PC-9 (cell line): ENCODE results near the gene HS3ST2. TPM values are rescaled to one million over a fixed set of nuclear protein-coding genes. Genes with fewer than 3 reads are reported as not detected.

ENCODE experiments used
- BruUV-seq: library from RNA; stranded (reverse); fragments of 400-500 nt; replicated peaks from 2 replicates; lab custom pipeline; 2021; lab: Mats Ljungman, UMichigan
- CTCF ChIA-PET: fragments of 300-600 bp; sonication (Branson Sonifier 250); formaldehyde crosslinking; loops from one replicate; lab custom pipeline; 2022; ENCODE audit warnings: antibody characterized with exemption; lab: Charles Lee
- POLR2A ChIA-PET: fragments of 300-600 bp; sonication (Branson Sonifier 250); formaldehyde crosslinking; loops from one replicate; lab custom pipeline; 2022; ENCODE audit warnings: antibody characterized with exemption; ENCODE audit not compliant: unreplicated experiment; lab: Charles Lee
- DNase-seq, 2 experiments: peaks; one replicate each; pipeline versions ENCODE4 v3.0.0 to v3.0.0-alpha.2; 2015 to 2022; ENCODE audit warnings: mixed read lengths in 1 of 2
- H2AFZ ChIP-seq: fragments of 200-600 bp; sonication (generic); 2 replicates; pipeline ENCODE4 v1.8.1; 2017; ENCODE audit warnings: antibody characterized with exemption
- H3F3A ChIP-seq: fragments of 200-600 bp; sonication (generic); 2 replicates; pipeline ENCODE4 v1.8.1; 2017; ENCODE audit warnings: antibody characterized with exemption, mild to moderate bottlenecking, low read depth; ENCODE audit not compliant: insufficient read depth
- H3K27ac ChIP-seq: fragments of 200-600 bp; sonication (generic); 2 replicates; pipeline ENCODE4 v1.6.1; 2016; ENCODE audit warnings: mixed run types
- H3K27me3 ChIP-seq: fragments of 200-600 bp; sonication (generic); 2 replicates; pipeline ENCODE4 v1.6.1; 2016; ENCODE audit warnings: low read depth, mixed run types; ENCODE audit not compliant: insufficient read depth
- H3K36me3 ChIP-seq: fragments of 200-600 bp; sonication (generic); 2 replicates; pipeline ENCODE4 v1.6.1; 2016; ENCODE audit warnings: low read depth, mixed run types
- H3K4me1 ChIP-seq: fragments of 200-600 bp; sonication (generic); replicated peaks from 2 replicates; pipeline ENCODE4 v1.6.1; 2016; ENCODE audit warnings: mixed run types; ENCODE audit not compliant: insufficient read depth
- H3K4me2 ChIP-seq: fragments of 200-600 bp; sonication (generic); 2 replicates; pipeline ENCODE4 v1.6.1; 2017; ENCODE audit warnings: mixed run types
- H3K4me3 ChIP-seq: fragments of 200-600 bp; sonication (generic); 2 replicates; pipeline ENCODE4 v1.6.1; 2016; ENCODE audit warnings: mixed run types
- H3K79me2 ChIP-seq: fragments of 200-600 bp; sonication (generic); 2 replicates; pipeline ENCODE4 v1.6.1; 2017; ENCODE audit warnings: low read depth, mixed run types
- H3K9me2 ChIP-seq: fragments of 200-600 bp; sonication (generic); 2 replicates; pipeline ENCODE4 v1.8.1; 2017; ENCODE audit warnings: mild to moderate bottlenecking; ENCODE audit not compliant: insufficient read depth
- H3K9me3 ChIP-seq: fragments of 200-600 bp; sonication (generic); 2 replicates; pipeline ENCODE4 v1.8.1; 2016; ENCODE audit warnings: low read depth; ENCODE audit not compliant: insufficient read depth
- H4K20me1 ChIP-seq: fragments of 200-600 bp; sonication (generic); 2 replicates; pipeline ENCODE4 v1.8.1; 2017; ENCODE audit not compliant: insufficient read depth
- CTCF ChIP-seq: fragments of 200-600 bp; sonication (generic); conservative IDR thresholded peaks from 2 replicates; pipeline ENCODE4 v1.6.1; 2017; ENCODE audit warnings: mixed run types, antibody characterized with exemption, mild to moderate bottlenecking, moderate library complexity
- EZH2 ChIP-seq: fragments of 200-600 bp; sonication (generic); IDR thresholded peaks from 2 replicates; pipeline ENCODE4 v1.8.0; 2017; ENCODE audit warnings: antibody characterized with exemption, low read depth
- intact Hi-C: fragments of 100-400 bp; cut with micrococcal nuclease; formaldehyde crosslinking; loops from one replicate; pipeline ENCODE4 v1.10.0; 2022; ENCODE audit not compliant: unreplicated experiment
- total RNA-seq: library from RNA; stranded (reverse); gene quantifications from 2 replicates; pipeline ENCODE4 v1.2.3, GENCODE V29; 2021

The HS3ST2 gene
- total RNA-seq, 1 experiment from 2014 or later, result 1.1 TPM

- POLR2A ChIA-PET, result no interaction called here
- DNase-seq, result no peak
- CTCF ChIA-PET, result no interaction called here
These were observed 29.2 kb downstream of the HS3ST2 start for GRCh38 chr16:22843122-22843521.

GRCh38 chr16:22843856-22844255 lies 29.9 kb downstream of the HS3ST2 start:
- no peaks in the 10 kb centered on the region for H3K4me1 ChIP-seq
- no TSS peak for BruUV-seq
- H3K9me3 ChIP-seq, result no peaks in the 10 kb centered on the region
- CTCF ChIA-PET, result no interaction called here
- TF ChIP-seq CTCF (no peak), EZH2 (no peak)
- no peak for DNase-seq
- H2AFZ ChIP-seq, result no peak overlapping the region
- H3K27me3 ChIP-seq, result peaks cover 12% of the 10 kb centered on the region
- no peaks in the 10 kb centered on the region for H3K79me2 ChIP-seq
- no peaks in the 10 kb centered on the region for H3K9me2 ChIP-seq
- intact Hi-C loops, result no loop called here
- no peak overlapping the region for H3K4me3 ChIP-seq
- H3K4me2 ChIP-seq, result no peak overlapping the region
- H3K36me3 ChIP-seq, result no peaks in the 10 kb centered on the region
- no peak overlapping the region for H3K27ac ChIP-seq
- H4K20me1 ChIP-seq, result no peaks in the 10 kb centered on the region
- POLR2A ChIA-PET, result no interaction called here
- no peaks in the 10 kb centered on the region for H3F3A ChIP-seq

More at GRCh38 chr16:22843122-22843521, 29.2 kb downstream of the HS3ST2 start:
- Histone ChIP-seq H4K20me1 (no peaks in the 10 kb centered on the region), H2AFZ (no peak overlapping the region), H3K27me3 (peaks cover 5% of the 10 kb centered on the region; the same call in 1 of the 2 replicates), H3K4me1 (no peaks in the 10 kb centered on the region), H3F3A (no peaks in the 10 kb centered on the region), H3K9me3 (no peaks in the 10 kb centered on the region), H3K4me3 (no peak overlapping the region), H3K27ac (no peak overlapping the region), H3K4me2 (no peak overlapping the region), H3K9me2 (no peaks in the 10 kb centered on the region), H3K79me2 (no peaks in the 10 kb centered on the region), H3K36me3 (no peaks in the 10 kb centered on the region)
- TF ChIP-seq CTCF (no peak), EZH2 (no peak)
- BruUV-seq, result no TSS peak
- intact Hi-C loops, result no loop called here

- no peak for DNase-seq
- no peak overlapping the region for H3K27ac ChIP-seq
- intact Hi-C loops, result no loop called here
- H2AFZ ChIP-seq, result no peak overlapping the region
- no peaks in the 10 kb centered on the region for H3K36me3 ChIP-seq
- CTCF ChIA-PET, result no interaction called here
- POLR2A ChIA-PET, result no interaction called here
- TF ChIP-seq EZH2, result no peak
- no peak for TF ChIP-seq CTCF
- no peaks in the 10 kb centered on the region for H3K9me3 ChIP-seq
- H3K4me2 ChIP-seq, result no peak overlapping the region
- no peaks in the 10 kb centered on the region for H3F3A ChIP-seq
- H3K4me3 ChIP-seq, result no peak overlapping the region
- no peaks in the 10 kb centered on the region for H4K20me1 ChIP-seq
- BruUV-seq, result no TSS peak
- no peaks in the 10 kb centered on the region for H3K4me1 ChIP-seq
- H3K79me2 ChIP-seq, result no peaks in the 10 kb centered on the region
- peaks cover 18% of the 10 kb centered on the region for H3K27me3 ChIP-seq
- H3K9me2 ChIP-seq, result no peaks in the 10 kb centered on the region
These were observed 30.5 kb downstream of the HS3ST2 start for GRCh38 chr16:22844416-22844815.
